Measurements from ENCODE around the gene PIP5KL1.

DNA sequence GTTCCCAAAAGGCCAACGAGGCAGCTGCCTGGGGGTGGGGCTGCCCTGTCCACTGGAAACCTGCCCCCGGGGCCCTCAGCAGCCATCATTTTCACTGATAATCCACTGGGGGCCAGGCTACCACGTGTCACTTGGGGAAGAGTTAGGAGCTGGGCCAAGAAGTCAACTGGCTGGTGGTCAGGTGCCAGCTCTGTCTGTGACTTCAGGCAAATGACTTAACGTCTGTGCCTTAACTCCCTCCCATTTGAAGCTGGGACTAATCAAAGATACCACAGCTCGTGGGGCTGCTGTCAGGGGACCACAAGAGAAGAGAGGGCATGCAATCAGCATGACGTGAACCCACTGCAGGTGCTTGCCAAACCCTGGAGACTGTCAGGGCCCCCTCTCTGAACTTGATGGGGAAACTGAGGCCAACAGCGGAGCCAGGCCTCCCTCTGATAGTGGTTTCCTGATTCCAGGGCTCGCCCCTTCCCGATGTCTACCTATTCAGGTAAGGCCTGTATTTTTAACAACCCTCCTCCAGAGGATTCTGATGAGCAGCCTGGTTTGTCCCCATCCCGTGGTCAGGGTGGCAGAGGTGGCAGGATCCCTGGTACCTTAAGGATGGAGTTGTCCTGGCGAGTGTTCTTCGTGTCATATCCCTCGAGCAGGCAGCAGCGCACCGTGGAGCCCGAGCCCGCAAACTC lies 19.4 kb upstream of the PIP5KL1 start:
- TF ChIP-seq, protein P1, sequence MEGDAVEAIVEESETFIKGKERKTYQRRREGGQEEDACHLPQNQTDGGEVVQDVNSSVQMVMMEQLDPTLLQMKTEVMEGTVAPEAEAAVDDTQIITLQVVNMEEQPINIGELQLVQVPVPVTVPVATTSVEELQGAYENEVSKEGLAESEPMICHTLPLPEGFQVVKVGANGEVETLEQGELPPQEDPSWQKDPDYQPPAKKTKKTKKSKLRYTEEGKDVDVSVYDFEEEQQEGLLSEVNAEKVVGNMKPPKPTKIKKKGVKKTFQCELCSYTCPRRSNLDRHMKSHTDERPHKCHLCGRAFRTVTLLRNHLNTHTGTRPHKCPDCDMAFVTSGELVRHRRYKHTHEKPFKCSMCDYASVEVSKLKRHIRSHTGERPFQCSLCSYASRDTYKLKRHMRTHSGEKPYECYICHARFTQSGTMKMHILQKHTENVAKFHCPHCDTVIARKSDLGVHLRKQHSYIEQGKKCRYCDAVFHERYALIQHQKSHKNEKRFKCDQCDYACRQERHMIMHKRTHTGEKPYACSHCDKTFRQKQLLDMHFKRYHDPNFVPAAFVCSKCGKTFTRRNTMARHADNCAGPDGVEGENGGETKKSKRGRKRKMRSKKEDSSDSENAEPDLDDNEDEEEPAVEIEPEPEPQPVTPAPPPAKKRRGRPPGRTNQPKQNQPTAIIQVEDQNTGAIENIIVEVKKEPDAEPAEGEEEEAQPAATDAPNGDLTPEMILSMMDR (IDR thresholded peaks at IDR 0.05): no peak
- TF ChIP-seq POLR2A (IDR thresholded peaks at IDR 0.05): no peak
